Sigmoid colon (tissue), 4 donors: ENCODE measurements around the gene DDX59.

Experiments used
- CTCF ChIP-seq, 4 experiments: fragments of 450-650 bp in 3 of 4; fragments of 200-600 bp in 1 of 4; IDR thresholded peaks; one replicate each; pipeline ENCODE4 v1.5.1; 2016 to 2019; ENCODE audit warnings: antibody characterized with exemption in 4 of 4, mild to moderate bottlenecking in 3 of 4, moderate library complexity in 2 of 4
- POLR2A ChIP-seq, 2 donors: fragments of 450-650 bp; IDR thresholded peaks; one replicate each; pipeline ENCODE4 v1.6.1; 2016; ENCODE audit warnings: antibody characterized with exemption in 2 of 2, mild to moderate bottlenecking in 2 of 2, moderate library complexity in 2 of 2
- POLR2AphosphoS5 ChIP-seq, 4 donors: sonication (generic); formaldehyde crosslinking; IDR thresholded peaks; one replicate each; pipeline ENCODE4 v1.6.1; 2017; ENCODE audit warnings: antibody characterized with exemption in 4 of 4

DNA sequence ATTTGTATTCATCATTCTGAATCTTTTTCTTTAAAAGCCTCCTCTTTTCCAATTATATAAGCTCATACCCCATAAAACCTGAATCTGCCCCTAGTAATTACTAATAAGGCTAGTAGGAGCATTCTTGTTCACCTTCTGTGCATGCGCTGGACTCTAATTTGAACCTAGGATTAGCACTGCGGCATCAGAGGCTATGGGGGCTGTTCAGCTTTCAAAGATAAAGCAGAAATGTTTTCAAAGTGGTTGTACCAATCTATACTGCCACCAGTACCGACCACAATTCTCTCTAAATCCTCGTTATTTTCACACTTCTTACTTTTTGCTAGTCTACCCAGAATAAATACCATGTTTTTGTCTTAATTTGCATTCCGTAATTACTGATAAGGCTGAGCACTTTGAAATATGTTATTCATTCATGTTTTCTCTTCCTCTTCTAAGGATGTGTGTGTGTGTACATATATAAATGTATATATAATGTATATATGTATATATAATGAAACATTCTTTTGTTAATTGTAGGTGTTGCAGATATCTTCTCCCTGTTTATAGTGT, 1.6 kb upstream of the DDX59 start:
- no peak for TF ChIP-seq CTCF (IDR thresholded peaks at IDR 0.05)
- TF ChIP-seq POLR2AphosphoS5 (IDR thresholded peaks at IDR 0.05), result no peak
- TF ChIP-seq POLR2A (IDR thresholded peaks at IDR 0.05), result no peak
